ENCODE results near the gene CPED1.
"Not testable (repeated sequence)": the region's sequence is repeated elsewhere in the genome, so short reads cannot be mapped to it uniquely, and the experiment has no call there.

CPED1 gene

DNA sequence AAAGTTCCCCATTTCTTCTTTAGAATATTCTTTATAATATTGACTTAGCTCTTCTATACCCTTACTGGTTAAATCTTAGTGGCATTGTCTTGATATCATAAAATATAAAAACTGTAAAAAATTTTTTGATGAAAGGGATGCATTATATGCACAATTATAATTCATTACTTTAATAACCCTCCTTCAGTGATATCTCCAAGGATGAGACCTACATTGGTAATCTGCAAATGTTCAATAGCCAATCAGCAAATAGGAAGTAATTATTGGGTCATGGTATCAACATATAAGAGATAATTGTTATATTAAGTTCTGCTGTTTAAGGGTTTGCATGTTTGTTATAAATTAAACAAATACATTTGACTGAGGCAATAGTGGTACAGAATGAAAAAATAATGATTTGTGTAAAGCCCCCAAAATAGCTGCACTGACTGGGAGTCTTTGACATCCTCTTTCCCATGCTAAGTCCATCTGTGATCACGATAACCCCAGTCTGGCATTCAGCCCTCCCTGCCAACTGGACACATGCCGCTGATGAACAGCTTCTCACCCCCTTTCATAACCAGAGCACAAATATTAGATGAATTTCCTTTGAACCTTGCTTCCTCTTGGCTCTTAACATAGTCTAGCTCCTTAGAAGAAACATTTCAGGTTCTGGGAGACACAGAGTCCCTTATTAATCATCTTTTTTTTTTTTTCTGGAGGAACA, 169.5 kb downstream of the CPED1 start:
- no peak for DNase-seq

DNA sequence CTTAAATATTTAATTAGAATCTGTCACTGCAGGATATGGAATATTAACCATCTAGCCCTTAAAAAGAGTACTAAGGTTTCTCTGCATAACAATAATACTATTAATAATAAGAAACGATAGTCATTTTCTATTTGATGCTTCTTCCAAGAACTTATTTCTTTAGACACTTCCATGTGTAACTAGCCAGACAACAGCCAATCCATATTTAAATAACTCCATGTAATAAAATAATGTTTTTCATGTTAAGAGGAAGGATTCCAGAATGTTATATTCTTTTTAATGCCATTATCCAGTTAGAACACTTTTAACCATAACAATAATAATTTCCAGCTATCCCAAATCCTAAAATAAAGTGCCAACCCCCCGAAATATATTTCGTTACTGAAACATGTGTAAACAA, 170.2 kb downstream of the CPED1 start:
- DNase-seq = no peak

DNA sequence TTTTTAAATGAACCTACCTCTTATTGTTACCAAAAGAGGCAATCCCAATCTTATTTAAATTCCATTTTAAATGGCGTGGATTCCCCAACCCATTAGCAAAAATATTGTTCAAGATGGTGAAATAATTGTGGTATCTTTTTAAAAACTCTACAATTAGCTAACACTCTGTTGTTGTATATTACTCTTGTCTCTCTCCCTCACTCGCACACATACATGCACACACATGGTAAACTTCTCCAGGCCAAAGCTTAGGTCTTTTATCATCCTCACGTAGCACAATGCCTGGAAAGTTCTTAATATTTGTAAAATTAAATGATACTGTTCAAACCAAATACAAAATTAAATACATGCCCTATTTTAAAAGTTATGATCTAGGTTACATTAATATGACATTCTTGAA, 171.0 kb downstream of the CPED1 start:
- DNase-seq = no peak

DNA sequence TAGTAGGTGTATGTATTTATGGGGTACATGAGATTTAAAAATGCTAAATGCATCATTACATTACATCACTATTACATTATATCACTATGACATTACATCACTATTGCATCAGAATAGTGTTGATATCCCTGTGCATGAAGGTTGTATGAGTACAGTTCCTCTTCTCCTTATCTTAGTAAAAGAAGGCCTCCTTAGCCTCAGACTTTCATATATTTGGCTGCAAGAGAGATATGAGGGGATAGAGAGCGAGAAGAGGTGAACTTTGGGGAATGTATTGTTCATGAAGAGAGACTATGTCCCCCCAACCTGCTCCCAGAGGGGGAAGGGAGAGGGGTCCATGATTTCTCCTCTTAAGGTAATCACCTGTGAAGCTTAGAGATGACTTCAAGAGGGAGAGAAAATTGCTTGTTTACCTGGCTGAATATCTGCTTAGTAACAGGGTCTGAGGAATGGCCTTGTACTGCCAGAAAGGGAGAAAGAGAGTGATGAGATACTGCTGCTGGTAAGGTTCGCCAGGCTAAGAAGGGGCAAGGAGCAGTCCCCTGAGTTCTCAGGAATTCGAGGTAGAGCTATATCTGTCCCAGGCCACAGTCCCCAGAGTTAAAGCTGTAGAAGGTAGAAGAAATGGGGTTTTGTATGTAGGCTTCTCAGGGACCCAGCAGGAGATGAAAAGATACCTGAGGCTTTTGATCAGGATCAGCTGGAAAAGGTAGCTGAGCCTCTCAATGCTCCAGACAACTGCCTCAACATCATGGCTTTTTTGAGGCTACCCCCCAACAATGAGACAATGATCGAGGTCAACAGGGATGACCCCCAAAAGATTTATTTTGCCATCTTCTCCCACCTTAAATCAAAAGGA, 171.9 kb downstream of the CPED1 start:
- DNase-seq = no peak

DNA sequence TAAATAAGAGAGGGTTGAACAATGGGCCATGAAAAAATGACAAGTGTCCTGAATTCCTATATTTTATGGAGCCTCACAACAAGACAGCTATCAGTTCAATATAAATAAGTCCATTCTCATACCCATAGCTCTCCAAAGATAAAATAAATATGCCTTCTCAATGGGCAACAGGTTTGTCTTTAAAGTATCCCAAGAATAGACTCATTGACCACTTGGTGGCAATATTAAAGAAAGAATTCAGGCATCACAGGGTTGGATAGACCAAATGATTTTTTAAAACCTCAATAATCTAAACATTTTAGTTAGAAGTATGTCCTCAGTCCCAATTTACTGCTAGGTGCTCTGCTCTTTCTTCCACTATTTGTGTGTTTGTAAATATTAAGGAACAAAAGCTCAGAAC, 175.2 kb downstream of the CPED1 start:
- DNase-seq = no peak

DNA sequence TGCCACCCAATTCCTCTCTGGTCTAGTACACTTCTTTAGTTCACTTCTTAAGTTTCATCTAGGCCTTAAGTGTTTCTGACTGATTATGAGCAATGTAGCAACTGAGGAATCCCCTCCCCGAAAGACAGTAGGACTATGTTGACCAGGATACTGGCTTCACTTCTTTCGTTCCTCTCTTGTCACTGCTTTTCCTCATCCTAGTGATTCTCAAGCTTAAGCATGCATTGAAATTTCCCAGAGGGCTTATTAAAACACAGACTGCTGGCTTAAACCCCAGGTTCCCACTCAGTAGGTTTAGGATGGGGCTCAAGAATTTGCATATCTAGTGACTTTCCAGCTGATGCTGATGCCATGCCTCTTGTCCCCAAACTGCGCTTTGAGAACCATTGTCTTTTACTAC, 175.7 kb downstream of the CPED1 start:
- no peak for DNase-seq

DNA sequence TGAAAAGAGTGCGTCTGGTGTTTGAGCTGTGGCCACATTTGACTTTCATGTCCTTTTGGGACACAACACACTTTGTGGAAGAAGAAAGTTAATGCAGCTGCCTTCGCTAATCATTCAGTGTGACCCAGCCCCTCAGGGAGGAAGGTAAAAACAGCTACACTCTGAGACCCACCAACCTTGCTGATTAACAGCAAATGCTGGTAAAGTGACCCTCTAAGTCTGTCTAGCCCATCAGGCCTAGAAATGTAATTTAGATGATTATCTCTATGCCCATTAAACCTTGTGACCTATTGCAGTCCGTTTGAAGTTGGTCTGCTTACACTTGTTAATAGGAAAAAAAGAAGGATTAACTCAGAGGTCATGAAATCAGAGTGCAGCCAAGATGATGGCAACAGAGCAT, 178.4 kb downstream of the CPED1 start:
- no peak for DNase-seq

DNA sequence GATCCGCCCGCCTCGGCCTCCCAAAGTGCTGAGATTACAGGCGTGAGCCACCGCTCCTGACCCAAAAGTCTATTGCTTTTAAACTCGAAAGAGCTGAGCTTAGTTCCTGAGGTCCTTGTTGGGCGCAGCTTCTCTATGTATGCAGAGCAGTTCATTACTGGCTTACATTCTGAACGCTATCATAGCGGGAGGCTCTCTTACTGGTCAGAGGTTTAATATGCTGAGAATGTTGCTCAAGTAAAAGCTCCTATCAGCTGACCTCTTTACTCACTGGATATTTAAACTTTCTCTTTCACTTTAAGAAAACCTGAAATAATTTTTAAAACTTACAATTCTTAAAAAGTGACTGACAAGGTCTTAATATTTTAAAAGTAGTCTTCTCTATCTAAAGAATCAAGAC, 179.5 kb downstream of the CPED1 start:
- DNase-seq = no peak

DNA sequence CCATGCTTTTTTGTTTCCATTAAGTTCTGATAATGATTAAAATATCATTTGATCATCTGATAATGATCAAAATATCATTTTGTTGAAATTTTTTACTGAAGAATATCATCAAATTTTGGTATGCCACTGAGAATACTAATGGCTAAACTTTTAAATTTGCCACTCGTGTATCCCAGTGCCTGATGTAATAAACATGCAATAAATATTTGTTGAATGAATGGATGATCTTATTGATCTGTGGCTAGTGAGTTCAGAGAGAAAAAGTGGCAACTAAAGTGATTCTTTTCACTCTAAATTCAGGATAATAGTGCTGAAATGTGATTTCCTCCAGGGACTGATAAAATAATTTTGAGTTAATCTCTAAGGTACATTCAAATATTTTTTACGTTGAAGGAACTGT, 181.0 kb downstream of the CPED1 start:
- DNase-seq = no peak

DNA sequence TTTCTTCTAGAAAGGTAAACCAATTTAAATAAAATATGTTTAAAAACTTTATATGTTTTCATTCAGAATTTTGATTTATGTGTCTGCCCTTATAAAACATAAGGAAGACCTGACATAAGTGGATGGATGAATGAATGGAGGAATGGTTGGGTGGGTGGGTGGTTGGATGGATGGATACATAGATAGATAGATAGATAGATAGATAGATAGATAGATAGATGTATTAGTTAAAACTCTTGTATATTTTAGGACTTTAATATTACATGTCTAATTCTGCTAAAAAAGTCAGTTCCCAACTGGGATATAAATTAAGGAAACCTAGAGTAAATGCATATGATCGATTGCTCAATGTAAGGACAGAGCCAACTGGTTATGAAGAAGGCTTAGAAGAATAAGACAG, 184.0 kb downstream of the CPED1 start:
- DNase-seq = no peak

DNA sequence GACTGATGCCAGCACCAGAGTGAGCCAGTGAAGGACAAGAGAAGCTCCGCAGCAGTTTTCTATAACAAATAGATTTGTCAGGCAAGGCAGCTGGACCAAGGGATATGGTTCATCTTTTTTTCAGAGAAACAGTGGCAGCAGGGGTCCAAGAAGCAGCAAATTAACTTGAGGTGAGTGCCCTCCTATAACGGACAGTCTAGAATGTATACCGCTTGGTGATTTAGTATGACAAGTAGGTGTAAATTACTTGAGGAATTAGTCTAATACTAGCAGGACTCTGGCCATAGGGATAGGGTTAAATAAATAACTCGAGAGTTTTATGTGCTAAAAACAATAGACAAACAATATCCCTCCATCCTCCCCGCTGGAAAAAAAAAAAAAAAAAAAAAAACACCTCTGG, 187.3 kb downstream of the CPED1 start:
- DNase-seq = no peak

DNA sequence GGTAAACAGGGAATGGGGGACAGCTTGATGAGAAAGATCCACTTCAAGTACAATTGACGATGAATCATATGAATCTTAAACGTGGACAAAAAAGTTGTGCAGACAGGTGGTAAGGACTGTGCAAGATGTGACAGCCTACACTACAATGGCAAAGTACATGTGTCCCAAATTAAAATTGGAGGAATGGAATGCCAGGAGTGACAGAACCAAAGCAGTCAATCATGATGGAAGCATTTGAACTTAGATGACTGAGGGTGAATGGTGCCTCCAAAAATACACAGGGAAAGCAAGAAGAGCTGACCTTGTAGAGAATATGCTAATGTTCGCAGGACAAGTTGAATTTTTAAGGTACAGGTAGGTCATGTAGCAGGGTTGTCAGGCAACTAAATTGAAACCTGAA, 189.9 kb downstream of the CPED1 start:
- DNase-seq = no peak

DNA sequence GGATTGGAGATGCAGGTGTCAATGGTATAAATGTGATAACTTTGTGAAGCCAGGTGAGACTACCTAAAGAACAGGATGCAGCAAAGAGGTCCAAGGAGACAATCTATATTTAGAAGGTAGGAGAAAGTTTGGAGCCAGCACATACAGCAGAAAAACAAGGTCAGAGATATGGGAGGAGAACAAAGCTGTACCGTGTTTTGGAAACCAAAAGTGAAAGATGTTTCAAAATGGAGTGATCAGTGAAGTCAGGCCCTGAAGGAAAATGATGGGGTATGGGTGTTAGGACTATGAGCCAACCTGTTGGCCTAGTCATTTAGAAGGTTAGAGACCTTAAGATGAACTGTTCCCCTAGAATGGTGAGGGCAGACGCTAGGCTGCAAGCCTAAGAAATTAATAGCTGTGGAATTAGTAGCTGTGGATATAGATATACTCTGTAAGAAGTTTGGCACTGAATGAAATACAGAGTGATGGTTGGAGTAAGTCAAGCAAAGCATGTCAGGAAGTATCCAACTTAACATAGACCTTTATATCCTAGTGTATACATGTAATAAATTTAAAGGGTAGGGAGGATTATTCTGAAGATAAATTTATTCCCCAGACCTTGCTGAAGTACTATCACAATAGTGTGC, 190.5 kb downstream of the CPED1 start:
- DNase-seq = no peak

DNA sequence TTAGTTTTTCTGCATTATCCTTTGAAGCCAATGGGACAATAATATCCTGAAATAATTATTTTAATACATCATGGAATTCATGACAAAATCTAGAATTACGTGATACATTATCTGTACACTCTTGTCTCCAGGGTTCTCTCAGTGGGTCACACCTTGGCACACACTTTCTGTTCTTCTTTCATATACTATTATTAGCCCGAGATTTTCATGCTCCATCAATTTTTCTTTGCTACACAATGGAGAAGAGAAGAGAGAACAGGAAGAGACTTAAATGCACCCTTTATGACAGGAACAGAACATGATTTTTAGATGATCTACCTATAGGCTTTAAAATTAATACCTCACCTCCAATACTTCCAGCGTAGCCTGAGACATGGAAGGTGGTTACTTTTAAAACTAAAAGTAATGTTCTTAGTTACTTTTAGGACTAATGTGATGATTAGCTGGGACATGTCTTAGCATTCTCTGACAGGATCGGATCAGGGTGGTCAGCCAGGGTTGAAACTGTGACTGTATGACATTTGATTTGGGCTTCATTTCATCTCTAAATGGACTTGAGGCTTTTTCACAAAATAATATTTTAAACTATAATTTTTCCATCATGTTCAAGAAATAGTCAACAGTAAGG, 192.0 kb downstream of the CPED1 start:
- no peak for DNase-seq

DNA sequence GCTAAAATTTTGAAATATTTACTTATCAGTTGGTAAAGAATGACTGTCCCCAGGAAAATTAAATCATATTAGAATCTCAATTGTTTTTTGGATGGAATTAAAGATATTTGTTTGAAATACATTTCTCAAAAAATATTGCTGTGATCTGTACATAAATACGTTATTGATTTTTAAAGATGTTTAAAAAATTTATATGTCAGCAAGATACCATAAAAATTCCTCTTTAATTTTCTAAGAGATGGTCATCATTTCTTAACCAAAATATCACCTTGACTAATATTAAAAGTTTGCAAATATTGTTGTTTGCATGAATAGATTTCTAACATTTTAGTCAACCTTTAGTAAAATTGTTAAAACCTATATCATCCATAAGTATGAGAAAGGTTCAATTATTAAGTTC, 192.8 kb downstream of the CPED1 start:
- DNase-seq = no peak

DNA sequence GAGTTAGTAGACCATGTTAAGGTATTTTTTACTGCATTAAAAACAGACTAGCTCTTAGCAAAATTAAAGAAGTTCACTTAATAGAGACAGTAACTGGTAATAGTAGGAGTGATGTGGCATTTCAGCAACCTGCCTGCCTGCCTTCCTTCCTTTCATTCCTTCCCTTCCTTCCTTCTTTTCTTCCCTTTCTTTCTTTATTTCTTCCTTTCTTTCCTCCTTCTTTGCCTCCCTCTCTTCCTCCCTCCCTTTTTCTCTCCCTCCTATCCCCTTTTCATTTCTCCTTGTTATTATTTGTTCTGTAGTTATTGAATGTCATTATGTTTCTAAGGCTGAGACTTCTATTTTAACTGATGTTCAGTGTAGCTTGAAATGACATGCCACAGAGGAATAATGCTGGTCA, 193.8 kb downstream of the CPED1 start:
- no peak for DNase-seq

DNA sequence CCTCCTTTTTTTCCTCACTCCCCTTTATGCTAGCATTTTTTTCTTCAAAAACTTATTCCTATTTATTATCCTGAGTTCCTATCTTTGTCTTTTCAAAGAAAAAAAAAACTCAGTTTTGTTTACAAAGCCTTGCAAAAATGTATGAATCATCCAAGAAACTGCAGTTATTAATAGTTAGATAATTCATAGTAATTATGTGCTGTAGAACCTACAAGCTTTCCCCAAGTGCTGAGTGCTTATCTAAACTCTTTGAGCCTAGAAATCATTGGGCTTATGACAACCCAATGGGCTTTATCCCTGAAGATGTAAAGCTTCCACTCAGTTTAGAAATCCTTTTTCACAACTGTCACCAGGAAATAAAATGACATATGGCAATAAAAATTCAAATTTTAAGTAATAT, 194.4 kb downstream of the CPED1 start:
- DNase-seq = no peak

DNA sequence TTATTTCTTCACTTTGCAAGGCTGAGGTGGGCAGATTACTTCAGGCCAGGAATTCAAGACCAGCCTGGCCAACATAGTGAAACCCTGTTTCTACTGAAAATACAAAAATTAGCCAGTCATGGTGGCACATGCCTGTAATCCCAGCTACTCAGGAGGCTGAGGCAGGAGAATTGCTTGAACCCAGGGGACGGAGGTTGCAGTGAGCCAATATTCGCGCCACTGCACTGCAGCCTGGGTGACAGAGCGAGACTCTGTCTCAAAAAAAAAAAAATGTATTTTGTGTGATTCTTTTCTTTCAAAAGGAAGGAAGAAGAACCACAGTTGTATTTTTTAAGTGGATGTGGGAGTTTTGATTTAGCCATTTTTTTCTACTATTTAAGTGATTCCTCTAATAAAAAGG, 195.4 kb downstream of the CPED1 start:
- DNase-seq = not testable (repeated sequence)

DNA sequence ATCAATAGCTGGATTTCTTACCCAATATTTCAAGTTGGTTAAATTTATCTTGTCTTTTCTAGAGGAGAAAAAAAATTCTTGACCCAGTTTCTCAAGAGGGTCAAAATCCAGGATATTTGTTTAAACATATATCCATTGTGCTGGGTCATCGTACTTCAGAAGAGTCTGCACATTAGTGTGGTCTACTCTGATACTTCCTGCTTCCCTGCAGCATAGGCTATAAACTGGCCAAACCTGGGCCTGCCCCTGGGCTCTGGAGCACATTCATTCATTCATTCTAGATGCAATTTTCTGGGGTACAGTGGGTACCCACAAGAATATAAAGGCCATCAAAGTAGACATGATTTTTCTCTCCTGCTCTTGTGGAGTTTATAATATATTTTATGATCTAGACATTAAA, 198.2 kb downstream of the CPED1 start:
- no peak for DNase-seq

DNA sequence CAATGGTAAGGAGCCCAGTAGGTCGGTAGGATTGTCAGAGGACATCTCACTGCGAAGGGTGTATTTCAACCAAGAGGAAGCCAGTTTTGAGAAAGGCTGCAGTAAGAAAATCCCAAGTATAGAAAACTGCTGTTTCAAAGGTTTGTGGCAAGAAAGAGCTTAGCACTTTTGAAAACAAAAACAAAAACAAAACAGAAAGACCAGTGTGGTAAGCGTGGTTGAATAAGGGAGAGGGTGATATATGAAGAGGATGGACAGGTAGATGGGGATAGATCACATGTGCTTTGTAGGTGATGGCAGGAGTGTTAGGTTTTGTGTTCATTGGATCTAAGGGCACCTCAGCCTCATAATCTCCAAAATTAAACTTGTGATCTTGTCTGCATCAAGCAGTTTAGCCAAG, 198.7 kb downstream of the CPED1 start:
- no peak for DNase-seq

DNA sequence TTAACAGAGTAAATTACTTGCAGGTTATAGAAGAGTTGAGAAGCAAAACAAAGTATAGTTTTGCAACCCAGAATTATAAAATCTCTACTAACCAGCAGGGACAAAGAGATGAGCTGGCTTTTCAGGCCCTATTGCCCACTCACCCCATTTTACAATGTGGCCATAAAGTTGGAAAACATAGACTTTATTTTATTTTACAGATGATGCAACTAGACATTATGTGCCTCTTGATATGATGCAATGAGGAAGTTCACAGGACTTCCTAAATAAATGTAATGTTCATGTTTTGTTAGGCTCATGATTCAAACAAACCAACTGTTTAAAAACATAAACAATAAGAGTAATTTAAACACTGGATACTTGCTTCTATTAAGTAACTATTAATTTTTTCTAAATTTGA, 199.2 kb downstream of the CPED1 start:
- DNase-seq = no peak

DNA sequence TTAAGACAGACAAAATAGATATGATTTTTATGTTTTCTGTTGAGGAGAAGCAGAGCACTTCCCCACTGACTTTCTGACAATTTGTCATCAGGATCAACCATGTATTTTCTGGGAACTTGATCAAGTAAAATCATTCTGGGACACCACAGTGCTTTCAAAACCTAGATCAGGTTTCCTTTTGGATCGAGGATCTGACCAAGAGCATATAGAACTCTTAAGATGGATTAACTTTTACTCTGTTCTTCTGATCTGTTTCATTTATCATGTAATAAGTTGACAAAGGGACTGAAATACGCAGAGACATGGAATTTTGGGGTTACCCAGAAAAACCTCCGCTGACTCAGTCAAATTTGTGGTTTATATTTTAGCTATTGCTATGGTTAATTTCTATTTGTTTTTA, 204.3 kb downstream of the CPED1 start:
- DNase-seq = no peak

DNA sequence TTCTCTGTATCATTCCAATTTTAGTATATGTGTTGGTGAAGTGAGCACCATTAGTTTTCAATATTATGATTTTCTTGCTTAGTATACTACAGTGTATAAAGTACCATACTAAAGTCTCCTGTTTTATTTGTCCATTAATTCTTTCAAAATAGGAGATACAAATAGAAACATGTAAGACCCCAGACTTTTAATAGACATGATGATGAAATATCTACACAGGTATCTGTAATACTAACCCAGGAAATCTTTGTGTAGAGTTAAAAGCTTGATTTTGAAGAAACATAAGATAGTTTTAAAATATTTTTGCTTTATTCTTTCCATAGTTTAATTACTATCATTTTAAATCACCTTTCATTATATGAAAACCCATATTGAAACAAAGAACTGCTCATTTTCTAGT, 206.5 kb downstream of the CPED1 start:
- no peak for DNase-seq

DNA sequence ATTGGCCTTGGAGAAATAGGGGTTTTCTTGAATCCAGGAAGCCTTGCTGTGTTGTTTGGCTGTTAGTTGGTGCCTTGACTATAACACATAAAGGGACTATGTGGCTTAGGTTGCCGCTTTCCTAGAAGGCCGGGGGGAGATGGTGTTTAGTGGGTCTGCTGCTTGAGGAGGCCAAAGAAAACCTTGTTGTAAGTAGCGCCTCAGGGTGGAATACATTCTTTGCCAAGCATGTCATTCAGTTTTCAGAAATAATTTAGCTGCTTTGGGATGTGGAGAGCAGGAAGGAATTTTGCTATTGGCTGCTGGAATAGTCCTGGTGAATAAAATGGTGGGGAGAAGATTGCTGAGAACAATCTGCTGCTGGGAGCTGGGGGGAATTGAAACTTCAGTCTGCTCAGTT, 207.4 kb downstream of the CPED1 start:
- no peak for DNase-seq
